ENCODE results near the gene TUBA4A. TPM values are rescaled to one million over a fixed set of nuclear protein-coding genes. Genes with fewer than 3 reads are reported as not detected.
A peak's percentile ranks its signal among the peaks of the same experiment; 100 is the strongest.

Gene TUBA4A
- total and polyA plus RNA-seq, 9 of the 15 experiments (the other 6 are each of a cell fraction or from before 2014, with no cell fraction given): 25.1 to 174 (median 42.4) TPM

DNA sequence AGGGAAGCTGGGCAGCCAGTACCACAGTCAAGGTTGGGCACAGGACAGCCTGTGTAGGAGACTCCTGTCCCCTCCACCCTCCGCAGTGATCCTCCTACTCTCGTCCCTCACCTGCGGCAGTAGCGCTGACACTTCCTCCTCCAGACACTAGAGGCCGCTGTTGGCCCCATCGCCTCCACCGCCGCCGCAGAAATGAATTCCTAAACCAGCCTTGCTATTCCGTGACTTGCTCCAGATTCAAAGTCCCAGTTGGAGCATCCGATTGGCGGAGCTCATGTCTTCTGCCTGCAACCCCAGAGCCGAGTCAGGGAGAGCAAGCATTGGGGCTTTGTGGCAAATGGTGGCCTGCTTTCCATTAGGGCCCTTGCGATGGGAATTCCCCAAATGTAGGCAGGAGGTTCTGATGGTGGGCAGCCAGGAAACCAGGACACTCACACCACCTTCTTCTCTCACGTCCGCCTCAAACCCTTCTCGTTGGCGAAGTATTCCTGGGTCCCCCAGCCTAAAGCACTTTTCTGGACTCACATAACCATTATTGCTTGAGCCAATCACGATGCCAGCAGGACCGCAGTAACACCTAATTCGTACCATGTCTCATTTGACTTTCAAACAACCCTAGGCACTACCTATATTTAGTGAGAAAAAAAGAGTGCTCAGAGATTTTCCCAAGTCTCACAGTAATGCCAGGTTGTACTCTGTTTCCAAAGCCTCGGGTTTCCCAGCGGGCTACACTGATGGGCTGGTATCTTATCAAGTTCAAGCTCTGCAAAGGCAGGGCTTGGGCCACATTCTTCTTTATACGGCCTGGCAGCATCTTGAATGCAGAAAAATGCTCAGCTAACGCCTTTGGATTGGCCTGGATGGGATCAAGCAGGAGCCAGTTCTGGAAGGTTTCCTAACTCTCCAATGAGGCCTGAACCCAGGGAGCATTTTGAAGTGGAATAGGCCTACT, 24.3 kb upstream of the TUBA4A start (continued):
- TF ChIP-seq, protein P1, sequence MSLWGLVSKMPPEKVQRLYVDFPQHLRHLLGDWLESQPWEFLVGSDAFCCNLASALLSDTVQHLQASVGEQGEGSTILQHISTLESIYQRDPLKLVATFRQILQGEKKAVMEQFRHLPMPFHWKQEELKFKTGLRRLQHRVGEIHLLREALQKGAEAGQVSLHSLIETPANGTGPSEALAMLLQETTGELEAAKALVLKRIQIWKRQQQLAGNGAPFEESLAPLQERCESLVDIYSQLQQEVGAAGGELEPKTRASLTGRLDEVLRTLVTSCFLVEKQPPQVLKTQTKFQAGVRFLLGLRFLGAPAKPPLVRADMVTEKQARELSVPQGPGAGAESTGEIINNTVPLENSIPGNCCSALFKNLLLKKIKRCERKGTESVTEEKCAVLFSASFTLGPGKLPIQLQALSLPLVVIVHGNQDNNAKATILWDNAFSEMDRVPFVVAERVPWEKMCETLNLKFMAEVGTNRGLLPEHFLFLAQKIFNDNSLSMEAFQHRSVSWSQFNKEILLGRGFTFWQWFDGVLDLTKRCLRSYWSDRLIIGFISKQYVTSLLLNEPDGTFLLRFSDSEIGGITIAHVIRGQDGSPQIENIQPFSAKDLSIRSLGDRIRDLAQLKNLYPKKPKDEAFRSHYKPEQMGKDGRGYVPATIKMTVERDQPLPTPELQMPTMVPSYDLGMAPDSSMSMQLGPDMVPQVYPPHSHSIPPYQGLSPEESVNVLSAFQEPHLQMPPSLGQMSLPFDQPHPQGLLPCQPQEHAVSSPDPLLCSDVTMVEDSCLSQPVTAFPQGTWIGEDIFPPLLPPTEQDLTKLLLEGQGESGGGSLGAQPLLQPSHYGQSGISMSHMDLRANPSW (CRISPR knock-in tag; IDR thresholded peaks at IDR 0.05): peak; percentile 76; the same call in 1 of the 2 replicates
- peak; percentile 2 for TF ChIP-seq MEIS2 (IDR thresholded peaks at IDR 0.05; ENCODE audit: partially characterized antibody)
- no peak for TF ChIP-seq ZNF766 (CRISPR knock-in tag; conservative IDR thresholded peaks at IDR 0.05)
- TF ChIP-seq, protein P2, sequence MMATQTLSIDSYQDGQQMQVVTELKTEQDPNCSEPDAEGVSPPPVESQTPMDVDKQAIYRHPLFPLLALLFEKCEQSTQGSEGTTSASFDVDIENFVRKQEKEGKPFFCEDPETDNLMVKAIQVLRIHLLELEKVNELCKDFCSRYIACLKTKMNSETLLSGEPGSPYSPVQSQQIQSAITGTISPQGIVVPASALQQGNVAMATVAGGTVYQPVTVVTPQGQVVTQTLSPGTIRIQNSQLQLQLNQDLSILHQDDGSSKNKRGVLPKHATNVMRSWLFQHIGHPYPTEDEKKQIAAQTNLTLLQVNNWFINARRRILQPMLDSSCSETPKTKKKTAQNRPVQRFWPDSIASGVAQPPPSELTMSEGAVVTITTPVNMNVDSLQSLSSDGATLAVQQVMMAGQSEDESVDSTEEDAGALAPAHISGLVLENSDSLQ (IDR thresholded peaks at IDR 0.05): no peak
- TF ChIP-seq ARID2 (IDR thresholded peaks at IDR 0.05): 0 out of 2 replicates have a peak, but pooled peaks have one; percentile 6
- 0 out of 2 replicates have a peak, but pooled peaks have one; percentile 10 for TF ChIP-seq L3MBTL2 (IDR thresholded peaks at IDR 0.05)
- 0 out of 2 replicates have a peak, but pooled peaks have one; percentile 3 for TF ChIP-seq ELF1 (tag; IDR thresholded peaks at IDR 0.05)
- TF ChIP-seq CBX3 (IDR thresholded peaks at IDR 0.05; ENCODE audit: borderline replicate concordance in 1 of 2, low read length in 2 of 2): 0 out of 3 replicates have a peak, but pooled peaks of 1 of the 2 experiments have one; percentile 11
- 0 out of 2 replicates have a peak, but pooled peaks have one; percentile 19 for TF ChIP-seq CXXC5 (CRISPR knock-in tag; IDR thresholded peaks at IDR 0.05)
- 0 out of 2 replicates have a peak, but pooled peaks have one; percentile 11 for TF ChIP-seq KLF16 (IDR thresholded peaks at IDR 0.05)
- TF ChIP-seq, protein P3, sequence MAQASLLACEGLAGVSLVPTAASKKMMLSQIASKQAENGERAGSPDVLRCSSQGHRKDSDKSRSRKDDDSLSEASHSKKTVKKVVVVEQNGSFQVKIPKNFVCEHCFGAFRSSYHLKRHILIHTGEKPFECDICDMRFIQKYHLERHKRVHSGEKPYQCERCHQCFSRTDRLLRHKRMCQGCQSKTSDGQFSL (CRISPR knock-in tag; IDR thresholded peaks at IDR 0.05): no peak
- TF ChIP-seq, protein P3 (tag; IDR thresholded peaks at IDR 0.05): no peak
- TF ChIP-seq, protein P4, sequence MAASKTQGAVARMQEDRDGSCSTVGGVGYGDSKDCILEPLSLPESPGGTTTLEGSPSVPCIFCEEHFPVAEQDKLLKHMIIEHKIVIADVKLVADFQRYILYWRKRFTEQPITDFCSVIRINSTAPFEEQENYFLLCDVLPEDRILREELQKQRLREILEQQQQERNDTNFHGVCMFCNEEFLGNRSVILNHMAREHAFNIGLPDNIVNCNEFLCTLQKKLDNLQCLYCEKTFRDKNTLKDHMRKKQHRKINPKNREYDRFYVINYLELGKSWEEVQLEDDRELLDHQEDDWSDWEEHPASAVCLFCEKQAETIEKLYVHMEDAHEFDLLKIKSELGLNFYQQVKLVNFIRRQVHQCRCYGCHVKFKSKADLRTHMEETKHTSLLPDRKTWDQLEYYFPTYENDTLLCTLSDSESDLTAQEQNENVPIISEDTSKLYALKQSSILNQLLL (CRISPR knock-in tag; IDR thresholded peaks at IDR 0.05; ENCODE audit: borderline replicate concordance): no peak
- no peak for TF ChIP-seq PCBP1 (IDR thresholded peaks at IDR 0.05; ENCODE audit: low read depth, low read length, poor library complexity, severe bottlenecking)
- no peak for TF ChIP-seq XRCC3 (IDR thresholded peaks at IDR 0.05)
- TF ChIP-seq, protein P5, sequence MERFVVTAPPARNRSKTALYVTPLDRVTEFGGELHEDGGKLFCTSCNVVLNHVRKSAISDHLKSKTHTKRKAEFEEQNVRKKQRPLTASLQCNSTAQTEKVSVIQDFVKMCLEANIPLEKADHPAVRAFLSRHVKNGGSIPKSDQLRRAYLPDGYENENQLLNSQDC (CRISPR knock-in tag; IDR thresholded peaks at IDR 0.05): peak; percentile 22; the same call in 1 of the 2 replicates
- TF ChIP-seq, protein P6, sequence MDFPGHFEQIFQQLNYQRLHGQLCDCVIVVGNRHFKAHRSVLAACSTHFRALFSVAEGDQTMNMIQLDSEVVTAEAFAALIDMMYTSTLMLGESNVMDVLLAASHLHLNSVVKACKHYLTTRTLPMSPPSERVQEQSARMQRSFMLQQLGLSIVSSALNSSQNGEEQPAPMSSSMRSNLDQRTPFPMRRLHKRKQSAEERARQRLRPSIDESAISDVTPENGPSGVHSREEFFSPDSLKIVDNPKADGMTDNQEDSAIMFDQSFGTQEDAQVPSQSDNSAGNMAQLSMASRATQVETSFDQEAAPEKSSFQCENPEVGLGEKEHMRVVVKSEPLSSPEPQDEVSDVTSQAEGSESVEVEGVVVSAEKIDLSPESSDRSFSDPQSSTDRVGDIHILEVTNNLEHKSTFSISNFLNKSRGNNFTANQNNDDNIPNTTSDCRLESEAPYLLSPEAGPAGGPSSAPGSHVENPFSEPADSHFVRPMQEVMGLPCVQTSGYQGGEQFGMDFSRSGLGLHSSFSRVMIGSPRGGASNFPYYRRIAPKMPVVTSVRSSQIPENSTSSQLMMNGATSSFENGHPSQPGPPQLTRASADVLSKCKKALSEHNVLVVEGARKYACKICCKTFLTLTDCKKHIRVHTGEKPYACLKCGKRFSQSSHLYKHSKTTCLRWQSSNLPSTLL (IDR thresholded peaks at IDR 0.05): no peak
- TF ChIP-seq LEF1 (IDR thresholded peaks at IDR 0.05): no peak
- TF ChIP-seq SMARCA4 (IDR thresholded peaks at IDR 0.05): 0 out of 2 replicates have a peak, but pooled peaks have one; percentile 24
